Gastrocnemius medialis (tissue), 4 donors: ENCODE data around the gene CTCFL.

ENCODE experiments used
- CTCF ChIP-seq, 5 experiments: fragments of 450-650 bp in 3 of 5; fragments of 200-600 bp in 2 of 5; sonication (generic) in 2 of 5; IDR thresholded peaks in 4 of 5; conservative IDR thresholded peaks in 1 of 5; 1 replicate in 4 of 5; 2 replicates in 1 of 5; pipeline ENCODE4 v1.5.1; 2016 to 2019; ENCODE audit warnings: antibody characterized with exemption in 5 of 5, mild to moderate bottlenecking in 3 of 5, moderate library complexity in 3 of 5
- POLR2A ChIP-seq, 2 donors: fragments of 450-650 bp; IDR thresholded peaks; one replicate each; pipeline ENCODE4 v1.6.1; 2017; ENCODE audit warnings: antibody characterized with exemption in 2 of 2, mild to moderate bottlenecking in 2 of 2, moderate library complexity in 2 of 2

DNA sequence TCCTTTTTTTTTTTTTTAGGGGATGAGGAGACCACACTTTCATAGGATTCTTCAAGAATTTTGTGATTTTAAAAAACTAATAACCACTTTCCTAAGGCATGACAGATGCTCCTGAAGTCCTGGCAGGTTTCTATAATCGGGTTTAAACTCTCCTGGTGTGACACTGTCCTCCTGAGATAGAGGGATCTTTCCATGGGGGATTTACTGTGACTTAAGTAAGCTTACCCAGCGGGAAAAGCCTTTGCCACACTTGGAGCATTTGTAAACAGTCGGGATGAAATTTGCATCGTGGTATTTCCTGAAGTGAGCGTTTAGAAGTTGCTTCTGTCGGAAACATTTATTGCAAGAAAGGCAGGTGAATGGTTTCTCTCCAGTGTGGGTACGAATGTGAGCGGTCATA is 16.6 kb downstream of the CTCFL start:
- TF ChIP-seq CTCF (IDR thresholded peaks at IDR 0.05 in 4 of 5, conservative IDR thresholded peaks at IDR 0.05 in 1 of 5): no peak
- no peak for TF ChIP-seq POLR2A (IDR thresholded peaks at IDR 0.05)
